ENCODE measurements around the gene PLXNA4.

The PLXNA4 gene

GRCh38 chr7:132422502-132423111, 153.7 kb downstream of the PLXNA4 start:
- ChIA-PET CTCF (no interaction called here), POLR2A (no interaction called here)
- Histone ChIP-seq H3K9me3 (ENCODE audit: control insufficient read depth, insufficient read depth, low read depth, low read length) (no peaks in the 10 kb centered on the region), H3K36me3 (ENCODE audit: control insufficient read depth in 2 of 2, insufficient read depth in 1 of 2, low read length in 2 of 2) (no peaks in the 10 kb centered on the region), H3K27ac (ENCODE audit: extremely low read depth, low read depth, low read length) (no peak overlapping the region), H3K4me3 (ENCODE audit: low read depth, low read length) (no peak overlapping the region), H3K4me1 (ENCODE audit: control insufficient read depth, insufficient read depth, low read length) (no peaks in the 10 kb centered on the region)
- no peak for TF ChIP-seq ZNF580 (tag by site-specific recombination; IDR thresholded peaks at IDR 0.05)
- no peak for TF ChIP-seq ZBTB11 (tag by site-specific recombination; conservative IDR thresholded peaks at IDR 0.05; ENCODE audit: low read depth)
- TF ChIP-seq ZFP37 (tag by site-specific recombination; IDR thresholded peaks at IDR 0.05) = no peak
- TF ChIP-seq ZNF211 (tag by site-specific recombination; IDR thresholded peaks at IDR 0.05; ENCODE audit: low read depth) = no peak
- no peak for TF ChIP-seq ZNF2 (tag by site-specific recombination; IDR thresholded peaks at IDR 0.05)
- TF ChIP-seq WT1 (tag by site-specific recombination; IDR thresholded peaks at IDR 0.05) = no peak
- no peak for TF ChIP-seq ZNF248 (tag by site-specific recombination; IDR thresholded peaks at IDR 0.05)
- TF ChIP-seq ZNF239 (tag by site-specific recombination; IDR thresholded peaks at IDR 0.05) = no peak
- TF ChIP-seq OSR2 (tag by site-specific recombination; IDR thresholded peaks at IDR 0.05) = no peak
- TF ChIP-seq PRDM4 (tag by site-specific recombination; IDR thresholded peaks at IDR 0.05) = no peak
- TF ChIP-seq ZBTB26 (tag by site-specific recombination; optimal IDR thresholded peaks at IDR 0.05) = no peak
- no peak for TF ChIP-seq ZNF830 (tag by site-specific recombination; IDR thresholded peaks at IDR 0.05; ENCODE audit: low read depth)

- Histone ChIP-seq H3K27ac (ENCODE audit: extremely low read depth, low read depth, low read length) (no peak overlapping the region), H3K9me3 (ENCODE audit: control insufficient read depth, insufficient read depth, low read depth, low read length) (no peaks in the 10 kb centered on the region), H3K4me1 (ENCODE audit: control insufficient read depth, insufficient read depth, low read length) (no peaks in the 10 kb centered on the region), H3K36me3 (ENCODE audit: control insufficient read depth in 2 of 2, insufficient read depth in 1 of 2, low read length in 2 of 2) (no peaks in the 10 kb centered on the region), H3K4me3 (ENCODE audit: low read depth, low read length) (no peak overlapping the region)
- CTCF ChIA-PET = no interaction called here
- POLR2A ChIA-PET = no interaction called here
- no peak for TF ChIP-seq ZNF513 (tag by site-specific recombination; IDR thresholded peaks at IDR 0.05)
Observed at GRCh38 chr7:132420527-132420926, 155.7 kb downstream of the PLXNA4 start.

All from HEK293 (cell line).